ENCODE results near the gene SPTSSA.
A peak's percentile ranks its signal among the peaks of the same experiment; 100 is the strongest.

Gene SPTSSA

DNA sequence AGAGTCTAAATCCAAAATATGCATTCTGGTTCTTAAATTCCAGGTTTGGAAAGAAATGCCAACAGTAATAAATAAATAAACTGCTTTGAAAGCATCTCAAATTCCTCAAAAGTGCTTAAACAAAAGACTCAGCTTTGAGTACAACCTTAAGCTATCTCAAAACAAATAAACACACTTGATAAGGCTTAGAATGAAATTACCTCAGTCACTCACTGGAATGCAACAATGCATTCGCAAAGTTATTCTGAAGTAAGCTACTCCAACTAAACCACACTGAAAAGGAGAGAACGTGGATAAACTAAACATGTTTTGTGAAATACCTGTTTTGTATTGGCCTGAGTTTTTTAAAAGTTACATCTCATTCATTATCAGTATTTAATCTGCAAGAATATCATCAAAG, 1.2 kb downstream of the SPTSSA start (continued):
- TF ChIP-seq, protein P1, sequence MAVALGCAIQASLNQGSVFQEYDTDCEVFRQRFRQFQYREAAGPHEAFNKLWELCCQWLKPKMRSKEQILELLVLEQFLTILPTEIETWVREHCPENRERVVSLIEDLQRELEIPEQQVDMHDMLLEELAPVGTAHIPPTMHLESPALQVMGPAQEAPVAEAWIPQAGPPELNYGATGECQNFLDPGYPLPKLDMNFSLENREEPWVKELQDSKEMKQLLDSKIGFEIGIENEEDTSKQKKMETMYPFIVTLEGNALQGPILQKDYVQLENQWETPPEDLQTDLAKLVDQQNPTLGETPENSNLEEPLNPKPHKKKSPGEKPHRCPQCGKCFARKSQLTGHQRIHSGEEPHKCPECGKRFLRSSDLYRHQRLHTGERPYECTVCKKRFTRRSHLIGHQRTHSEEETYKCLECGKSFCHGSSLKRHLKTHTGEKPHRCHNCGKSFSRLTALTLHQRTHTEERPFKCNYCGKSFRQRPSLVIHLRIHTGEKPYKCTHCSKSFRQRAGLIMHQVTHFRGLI (tag by site-specific recombination; IDR thresholded peaks at IDR 0.05) = no peak; the same call in 1 of the 2 replicates
- TF ChIP-seq, protein P2, sequence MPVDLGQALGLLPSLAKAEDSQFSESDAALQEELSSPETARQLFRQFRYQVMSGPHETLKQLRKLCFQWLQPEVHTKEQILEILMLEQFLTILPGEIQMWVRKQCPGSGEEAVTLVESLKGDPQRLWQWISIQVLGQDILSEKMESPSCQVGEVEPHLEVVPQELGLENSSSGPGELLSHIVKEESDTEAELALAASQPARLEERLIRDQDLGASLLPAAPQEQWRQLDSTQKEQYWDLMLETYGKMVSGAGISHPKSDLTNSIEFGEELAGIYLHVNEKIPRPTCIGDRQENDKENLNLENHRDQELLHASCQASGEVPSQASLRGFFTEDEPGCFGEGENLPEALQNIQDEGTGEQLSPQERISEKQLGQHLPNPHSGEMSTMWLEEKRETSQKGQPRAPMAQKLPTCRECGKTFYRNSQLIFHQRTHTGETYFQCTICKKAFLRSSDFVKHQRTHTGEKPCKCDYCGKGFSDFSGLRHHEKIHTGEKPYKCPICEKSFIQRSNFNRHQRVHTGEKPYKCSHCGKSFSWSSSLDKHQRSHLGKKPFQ (tag by site-specific recombination; IDR thresholded peaks at IDR 0.05) = no peak
- TF ChIP-seq, protein P3, sequence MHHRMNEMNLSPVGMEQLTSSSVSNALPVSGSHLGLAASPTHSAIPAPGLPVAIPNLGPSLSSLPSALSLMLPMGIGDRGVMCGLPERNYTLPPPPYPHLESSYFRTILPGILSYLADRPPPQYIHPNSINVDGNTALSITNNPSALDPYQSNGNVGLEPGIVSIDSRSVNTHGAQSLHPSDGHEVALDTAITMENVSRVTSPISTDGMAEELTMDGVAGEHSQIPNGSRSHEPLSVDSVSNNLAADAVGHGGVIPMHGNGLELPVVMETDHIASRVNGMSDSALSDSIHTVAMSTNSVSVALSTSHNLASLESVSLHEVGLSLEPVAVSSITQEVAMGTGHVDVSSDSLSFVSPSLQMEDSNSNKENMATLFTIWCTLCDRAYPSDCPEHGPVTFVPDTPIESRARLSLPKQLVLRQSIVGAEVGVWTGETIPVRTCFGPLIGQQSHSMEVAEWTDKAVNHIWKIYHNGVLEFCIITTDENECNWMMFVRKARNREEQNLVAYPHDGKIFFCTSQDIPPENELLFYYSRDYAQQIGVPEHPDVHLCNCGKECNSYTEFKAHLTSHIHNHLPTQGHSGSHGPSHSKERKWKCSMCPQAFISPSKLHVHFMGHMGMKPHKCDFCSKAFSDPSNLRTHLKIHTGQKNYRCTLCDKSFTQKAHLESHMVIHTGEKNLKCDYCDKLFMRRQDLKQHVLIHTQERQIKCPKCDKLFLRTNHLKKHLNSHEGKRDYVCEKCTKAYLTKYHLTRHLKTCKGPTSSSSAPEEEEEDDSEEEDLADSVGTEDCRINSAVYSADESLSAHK (tag by site-specific recombination; IDR thresholded peaks at IDR 0.05) = peak; percentile 59; the same call in 1 of the 2 replicates
- TF ChIP-seq ZNF426 (tag by site-specific recombination; IDR thresholded peaks at IDR 0.05) (no peak), ZNF404 (tag by site-specific recombination; IDR thresholded peaks at IDR 0.05) (no peak), ZNF626 (tag by site-specific recombination; IDR thresholded peaks at IDR 0.05) (no peak), BCL11B (tag by site-specific recombination; IDR thresholded peaks at IDR 0.05; ENCODE audit: low read depth) (no peak), ZNF391 (tag by site-specific recombination; IDR thresholded peaks at IDR 0.05; ENCODE audit: borderline replicate concordance, low read depth) (no peak), ZNF366 (tag by site-specific recombination; conservative IDR thresholded peaks at IDR 0.05) (peak; percentile 86), KLF10 (tag by site-specific recombination; IDR thresholded peaks at IDR 0.05) (peak; percentile 76), ZNF837 (tag by site-specific recombination; IDR thresholded peaks at IDR 0.05) (no peak), ZNF792 (tag by site-specific recombination; IDR thresholded peaks at IDR 0.05) (no peak), TRIM28 (IDR thresholded peaks at IDR 0.05; ENCODE audit: borderline replicate concordance, low read length) (no peak), ZNF169 (tag by site-specific recombination; IDR thresholded peaks at IDR 0.05) (no peak), KLF8 (tag by site-specific recombination; IDR thresholded peaks at IDR 0.05) (peak; percentile 73), GFI1B (tag by site-specific recombination; IDR thresholded peaks at IDR 0.05) (peak; percentile 92), ZNF341 (tag by site-specific recombination; IDR thresholded peaks at IDR 0.05; ENCODE audit: low read depth) (no peak), RBAK (tag by site-specific recombination; IDR thresholded peaks at IDR 0.05) (no peak), ZNF19 (tag by site-specific recombination; IDR thresholded peaks at IDR 0.05; ENCODE audit: low read depth) (no peak), SP2 (tag by site-specific recombination; IDR thresholded peaks at IDR 0.05) (no peak), ZNF548 (tag by site-specific recombination; IDR thresholded peaks at IDR 0.05) (no peak)
- TF ChIP-seq, protein P4, sequence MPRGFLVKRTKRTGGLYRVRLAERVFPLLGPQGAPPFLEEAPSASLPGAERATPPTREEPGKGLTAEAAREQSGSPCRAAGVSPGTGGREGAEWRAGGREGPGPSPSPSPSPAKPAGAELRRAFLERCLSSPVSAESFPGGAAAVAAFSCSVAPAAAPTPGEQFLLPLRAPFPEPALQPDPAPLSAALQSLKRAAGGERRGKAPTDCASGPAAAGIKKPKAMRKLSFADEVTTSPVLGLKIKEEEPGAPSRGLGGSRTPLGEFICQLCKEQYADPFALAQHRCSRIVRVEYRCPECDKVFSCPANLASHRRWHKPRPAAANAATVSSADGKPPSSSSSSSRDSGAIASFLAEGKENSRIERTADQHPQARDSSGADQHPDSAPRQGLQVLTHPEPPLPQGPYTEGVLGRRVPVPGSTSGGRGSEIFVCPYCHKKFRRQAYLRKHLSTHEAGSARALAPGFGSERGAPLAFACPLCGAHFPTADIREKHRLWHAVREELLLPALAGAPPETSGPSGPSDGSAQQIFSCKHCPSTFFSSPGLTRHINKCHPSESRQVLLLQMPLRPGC (tag by site-specific recombination; IDR thresholded peaks at IDR 0.05) = peak; percentile 98
- TF ChIP-seq, protein P5, sequence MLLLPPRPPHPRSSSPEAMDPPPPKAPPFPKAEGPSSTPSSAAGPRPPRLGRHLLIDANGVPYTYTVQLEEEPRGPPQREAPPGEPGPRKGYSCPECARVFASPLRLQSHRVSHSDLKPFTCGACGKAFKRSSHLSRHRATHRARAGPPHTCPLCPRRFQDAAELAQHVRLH (tag by site-specific recombination; IDR thresholded peaks at IDR 0.05) = peak; percentile 95
- TF ChIP-seq, protein P6, sequence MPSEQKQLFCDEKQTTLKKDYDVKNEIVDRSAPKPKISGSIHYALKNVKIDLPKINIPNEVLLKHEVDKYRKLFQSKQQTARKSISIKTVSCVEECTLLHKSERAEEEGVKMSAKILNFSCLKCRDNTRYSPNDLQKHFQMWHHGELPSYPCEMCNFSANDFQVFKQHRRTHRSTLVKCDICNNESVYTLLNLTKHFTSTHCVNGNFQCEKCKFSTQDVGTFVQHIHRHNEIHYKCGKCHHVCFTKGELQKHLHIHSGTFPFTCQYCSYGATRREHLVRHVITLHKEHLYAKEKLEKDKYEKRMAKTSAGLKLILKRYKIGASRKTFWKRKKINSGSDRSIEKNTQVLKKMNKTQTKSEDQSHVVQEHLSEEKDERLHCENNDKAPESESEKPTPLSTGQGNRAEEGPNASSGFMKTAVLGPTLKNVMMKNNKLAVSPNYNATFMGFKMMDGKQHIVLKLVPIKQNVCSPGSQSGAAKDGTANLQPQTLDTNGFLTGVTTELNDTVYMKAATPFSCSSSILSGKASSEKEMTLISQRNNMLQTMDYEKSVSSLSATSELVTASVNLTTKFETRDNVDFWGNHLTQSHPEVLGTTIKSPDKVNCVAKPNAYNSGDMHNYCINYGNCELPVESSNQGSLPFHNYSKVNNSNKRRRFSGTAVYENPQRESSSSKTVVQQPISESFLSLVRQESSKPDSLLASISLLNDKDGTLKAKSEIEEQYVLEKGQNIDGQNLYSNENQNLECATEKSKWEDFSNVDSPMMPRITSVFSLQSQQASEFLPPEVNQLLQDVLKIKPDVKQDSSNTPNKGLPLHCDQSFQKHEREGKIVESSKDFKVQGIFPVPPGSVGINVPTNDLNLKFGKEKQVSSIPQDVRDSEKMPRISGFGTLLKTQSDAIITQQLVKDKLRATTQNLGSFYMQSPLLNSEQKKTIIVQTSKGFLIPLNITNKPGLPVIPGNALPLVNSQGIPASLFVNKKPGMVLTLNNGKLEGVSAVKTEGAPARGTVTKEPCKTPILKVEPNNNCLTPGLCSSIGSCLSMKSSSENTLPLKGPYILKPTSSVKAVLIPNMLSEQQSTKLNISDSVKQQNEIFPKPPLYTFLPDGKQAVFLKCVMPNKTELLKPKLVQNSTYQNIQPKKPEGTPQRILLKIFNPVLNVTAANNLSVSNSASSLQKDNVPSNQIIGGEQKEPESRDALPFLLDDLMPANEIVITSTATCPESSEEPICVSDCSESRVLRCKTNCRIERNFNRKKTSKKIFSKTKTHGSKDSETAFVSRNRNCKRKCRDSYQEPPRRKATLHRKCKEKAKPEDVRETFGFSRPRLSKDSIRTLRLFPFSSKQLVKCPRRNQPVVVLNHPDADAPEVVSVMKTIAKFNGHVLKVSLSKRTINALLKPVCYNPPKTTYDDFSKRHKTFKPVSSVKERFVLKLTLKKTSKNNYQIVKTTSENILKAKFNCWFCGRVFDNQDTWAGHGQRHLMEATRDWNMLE (tag by site-specific recombination; conservative IDR thresholded peaks at IDR 0.05; ENCODE audit: low read depth) = 0 out of 2 replicates have a peak, but pooled peaks have one; percentile 23

All from HEK293 (cell line).